A549 (cell line): ENCODE measurements around the gene CYP19A1.
A peak's percentile ranks its signal among the peaks of the same experiment; 100 is the strongest.

ENCODE experiments used
- BHLHE40 ChIP-seq: IDR thresholded peaks from 2 replicates; pipeline ENCODE4 v1.6.1; 2012; ENCODE audit warnings: low read depth, low read length, inconsistent platforms
- CHD2 ChIP-seq: fragments of 150-350 bp; IDR thresholded peaks from 2 replicates; pipeline ENCODE4 v1.6.1; 2014; ENCODE audit warnings: low read length; ENCODE audit not compliant: partially characterized antibody
- CTCF ChIP-seq: fragments of >200 bp; sonication (Bioruptor Twin); formaldehyde crosslinking; IDR thresholded peaks from 3 replicates; pipeline ENCODE4 v1.5.1; 2016
- EP300 ChIP-seq, 2 experiments: fragments of >200 bp; sonication (Bioruptor Twin); formaldehyde crosslinking; IDR thresholded peaks; 2 replicates in 1 of 2; 3 replicates in 1 of 2; pipeline ENCODE4 v1.6.1; 2016 to 2017
- FOSB ChIP-seq: fragments of 250-450 bp; sonication (Bioruptor Pico); IDR thresholded peaks from 2 replicates; pipeline ENCODE4 v1.5.0; 2020; ENCODE audit warnings: mild to moderate bottlenecking, moderate library complexity
- GATA3 ChIP-seq: IDR thresholded peaks from 2 replicates; pipeline ENCODE4 v1.6.1; 2012; ENCODE audit warnings: borderline replicate concordance
- KDM5A ChIP-seq: fragments of 200-600 bp; sonication (generic); IDR thresholded peaks from 2 replicates; pipeline ENCODE4 v1.6.1; 2016; ENCODE audit warnings: antibody characterized with exemption, mild to moderate bottlenecking
- MAFK ChIP-seq: fragments of 450-650 bp; IDR thresholded peaks from 2 replicates; pipeline ENCODE4 v1.6.1; 2014; ENCODE audit not compliant: partially characterized antibody
- MAX ChIP-seq: IDR thresholded peaks from 2 replicates; pipeline ENCODE4 v1.6.1; 2012
- MAZ ChIP-seq: fragments of 150-350 bp; IDR thresholded peaks from 2 replicates; pipeline ENCODE4 v1.6.1; 2014; ENCODE audit warnings: antibody characterized with exemption, low read depth, low read length, borderline replicate concordance
- PBX3 ChIP-seq: IDR thresholded peaks from 2 replicates; pipeline ENCODE4 v1.6.1; 2012
- POLR2A ChIP-seq: IDR thresholded peaks from 2 replicates; pipeline ENCODE4 v1.6.1; 2012; ENCODE audit warnings: mild to moderate bottlenecking, low read length
- REST ChIP-seq: fragments of 200-600 bp; sonication (generic); IDR thresholded peaks from 2 replicates; pipeline ENCODE4 v1.6.1; 2016; ENCODE audit warnings: antibody characterized with exemption, mild to moderate bottlenecking, moderate library complexity
- RNF2 ChIP-seq: fragments of 200-600 bp; sonication (generic); IDR thresholded peaks from 2 replicates; pipeline ENCODE4 v1.6.1; 2016; ENCODE audit warnings: low read depth, mild to moderate bottlenecking, antibody characterized with exemption, moderate library complexity, borderline replicate concordance

GRCh38 chr15:51368751-51369450 lies 30.5 kb upstream of the CYP19A1 start:
- no peak for TF ChIP-seq MAX
- no peak for TF ChIP-seq CTCF
- TF ChIP-seq EP300 (IDR thresholded peaks at IDR 0.05), result peak in 1 of 2 experiments; percentile 30; a peak in 1 of 5 replicates
- TF ChIP-seq RNF2, result no peak
- no peak for TF ChIP-seq KDM5A
- no peak for TF ChIP-seq POLR2A
- TF ChIP-seq MAFK, result peak; percentile 58
- TF ChIP-seq MAZ, result no peak
- TF ChIP-seq CHD2, result no peak
- no peak for TF ChIP-seq PBX3
- no peak for TF ChIP-seq REST
- no peak for TF ChIP-seq BHLHE40
- TF ChIP-seq FOSB, result no peak
- TF ChIP-seq GATA3, result no peak
